HCT116 (cell line): Measurements from ENCODE around the gene GM2A. TPM values are rescaled to one million over a fixed set of nuclear protein-coding genes. Genes with fewer than 3 reads are reported as not detected.

ENCODE experiments used
- ATAC-seq: fragments of 200-7000 bp; cut with Tn5 transposase; 2 replicates; pipeline ENCODE4 v1.9.1; 2020; ENCODE audit warnings: mild to moderate bottlenecking, moderate library complexity
- BruUV-seq: library from RNA; stranded (reverse); fragments of 400-500 nt; replicated peaks from 2 replicates; lab custom pipeline; 2021; lab: Mats Ljungman, UMichigan
- CTCF ChIA-PET: fragments of 300-600 bp; sonication (Branson Sonifier 250); formaldehyde crosslinking; loops from one replicate; lab custom pipeline; 2021; ENCODE audit warnings: antibody characterized with exemption; lab: Charles Lee
- POLR2A ChIA-PET: fragments of 300-600, 350-600 bp; sonication (Branson Sonifier 250); formaldehyde crosslinking; loops from one replicate; lab custom pipeline; 2021; ENCODE audit warnings: antibody characterized with exemption; lab: Charles Lee
- RAD21 ChIA-PET, 2 experiments: fragments of 300-600 bp; sonication (Branson Sonifier 250); formaldehyde crosslinking; loops; one replicate each; lab custom pipeline; 2023; ENCODE audit warnings: low total read pairs in 2 of 2; ENCODE audit not compliant: uncharacterized antibody in 2 of 2, unreplicated experiment in 2 of 2, low non-redundant PET in 1 of 2; lab: Charles Lee
- DNase-seq: peaks from one replicate; pipeline ENCODE4 v3.0.0-alpha.2; 2010; ENCODE audit warnings: low read depth, low spot score
- H2AFZ ChIP-seq: fragments of 200-600 bp; shearing (Covaris generic), sonication (generic); 2 replicates; pipeline ENCODE4 v1.6.1; 2017; ENCODE audit warnings: low read depth, mixed run types, mixed read lengths, antibody characterized with exemption, low read length; ENCODE audit not compliant: poor library complexity, severe bottlenecking
- H3K27ac ChIP-seq: 2 replicates; pipeline ENCODE4 v1.5.1; 2012; ENCODE audit warnings: low read depth, low read length
- H3K27me3 ChIP-seq: fragments of 200-600 bp; sonication (generic); 2 replicates; pipeline ENCODE4 v1.6.1; 2016; ENCODE audit warnings: mixed run types, low read length, mixed read lengths; ENCODE audit not compliant: insufficient read depth
- H3K36me3 ChIP-seq, 2 experiments: fragments of 200-500 bp in 1 of 2; fragments of 200-600 bp in 1 of 2; sonication (Bioruptor generic) in 1 of 2; sonication (generic) in 1 of 2; 2 replicates each; pipeline versions ENCODE4 v1.5.1 to v1.6.1; 2014 to 2016; ENCODE audit warnings: low read length in 2 of 2, inconsistent platforms in 1 of 2, mixed read lengths in 1 of 2, mixed run types in 1 of 2; ENCODE audit not compliant: insufficient read depth in 2 of 2, control insufficient read depth in 1 of 2
- H3K4me1 ChIP-seq, 2 experiments: fragments of 200-600 bp in 1 of 2; sonication (generic) in 1 of 2; 2 replicates each; pipeline versions ENCODE4 v1.5.1 to v1.6.1; 2012 to 2017; ENCODE audit warnings: low read length in 2 of 2, inconsistent platforms in 1 of 2, mild to moderate bottlenecking in 1 of 2, mixed read lengths in 1 of 2, mixed run types in 1 of 2, moderate library complexity in 1 of 2; ENCODE audit not compliant: insufficient read depth in 2 of 2, control insufficient read depth in 1 of 2
- H3K4me2 ChIP-seq: fragments of 200-600 bp; sonication (generic); 2 replicates; pipeline ENCODE4 v1.6.1; 2017; ENCODE audit warnings: mixed run types, low read length, mixed read lengths
- H3K4me3 ChIP-seq, 2 experiments: fragments of 200-600 bp in 1 of 2; sonication (generic) in 1 of 2; replicated peaks in 1 of 2; 2 replicates each; pipeline ENCODE4 v1.5.1; 2011 to 2016; ENCODE audit warnings: low read length in 2 of 2, control low read depth in 1 of 2, low read depth in 1 of 2, mild to moderate bottlenecking in 1 of 2, mixed read lengths in 1 of 2, mixed run types in 1 of 2
- H3K79me2 ChIP-seq: fragments of 200-600 bp; sonication (generic); 2 replicates; pipeline ENCODE4 v1.6.1; 2017; ENCODE audit warnings: mild to moderate bottlenecking, mixed run types, low read length, moderate library complexity, mixed read lengths; ENCODE audit not compliant: insufficient read depth
- H3K9ac ChIP-seq: fragments of 200-600 bp; sonication (generic); 2 replicates; pipeline ENCODE4 v1.6.1; 2016; ENCODE audit warnings: low read length, mixed read lengths
- H3K9me2 ChIP-seq: fragments of 200-600 bp; sonication (generic), shearing (Covaris generic); 2 replicates; pipeline ENCODE4 v1.6.1; 2017; ENCODE audit warnings: mixed run types, mild to moderate bottlenecking, moderate library complexity; ENCODE audit not compliant: insufficient read depth
- H3K9me3 ChIP-seq, 2 experiments: fragments of 200-500 bp in 1 of 2; fragments of 200-600 bp in 1 of 2; sonication (Bioruptor generic) in 1 of 2; sonication (generic) in 1 of 2; 2 replicates each; pipeline ENCODE4 v1.6.1; 2014 to 2017; ENCODE audit warnings: low read length in 2 of 2, mixed read lengths in 2 of 2, inconsistent platforms in 1 of 2, low read depth in 1 of 2, mild to moderate bottlenecking in 1 of 2, mixed run types in 1 of 2, moderate library complexity in 1 of 2; ENCODE audit not compliant: control insufficient read depth in 1 of 2, insufficient read depth in 1 of 2
- H4K20me1 ChIP-seq: fragments of 200-600 bp; sonication (generic), shearing (Covaris generic); 2 replicates; pipeline ENCODE4 v1.6.1; 2017; ENCODE audit warnings: mixed run types, mild to moderate bottlenecking, moderate library complexity; ENCODE audit not compliant: insufficient read depth
- ATF3 ChIP-seq: IDR thresholded peaks from 2 replicates; pipeline ENCODE4 v1.6.1; 2012
- CBX3 ChIP-seq: IDR thresholded peaks from 2 replicates; pipeline ENCODE4 v1.6.1; 2012; ENCODE audit warnings: low read depth
- CEBPB ChIP-seq: IDR thresholded peaks from 2 replicates; pipeline ENCODE4 v1.6.1; 2012; ENCODE audit warnings: low read depth
- ELF1 ChIP-seq: IDR thresholded peaks from 2 replicates; pipeline ENCODE4 v1.6.1; 2012; ENCODE audit warnings: low read depth, borderline replicate concordance
- EZH2phosphoT487 ChIP-seq: fragments of 200-600 bp; IDR thresholded peaks from 2 replicates; pipeline ENCODE4 v1.6.1; 2018; ENCODE audit warnings: antibody characterized with exemption, borderline replicate concordance
- POLR2AphosphoS5 ChIP-seq: IDR thresholded peaks from 2 replicates; pipeline ENCODE4 v1.6.1; 2011; ENCODE audit warnings: mild to moderate bottlenecking, low read depth, low read length, moderate library complexity
- SIN3A ChIP-seq: IDR thresholded peaks from 2 replicates; pipeline ENCODE4 v1.6.1; 2012; ENCODE audit warnings: low read depth
- YY1 ChIP-seq: IDR thresholded peaks from 2 replicates; pipeline ENCODE4 v1.6.1; 2011; ENCODE audit warnings: low read length, low read depth, moderate library complexity, mild to moderate bottlenecking; ENCODE audit not compliant: insufficient replicate concordance; ENCODE audit errors: extremely low read depth
- ZFX ChIP-seq: fragments of 450-650 bp; IDR thresholded peaks from 2 replicates; pipeline ENCODE4 v1.6.1; 2017
- ZNF274 ChIP-seq: fragments of 200-500 bp; sonication (Bioruptor generic); IDR thresholded peaks from 2 replicates; pipeline ENCODE4 v1.6.1; 2014; ENCODE audit warnings: mild to moderate bottlenecking, low read depth, low read length, inconsistent platforms
- intact Hi-C: fragments of 100-400 bp; cut with micrococcal nuclease; formaldehyde crosslinking; loops from 2 replicates; pipeline ENCODE4 v1.10.0; 2022
- total RNA-seq: library from RNA; stranded (reverse); gene quantifications from one replicate; pipeline ENCODE4 v1.2.1, GENCODE V29; 2021; ENCODE audit not compliant: unreplicated experiment

GM2A gene
- total RNA-seq, 1 experiment from 2014 or later: 25.0 TPM

DNA sequence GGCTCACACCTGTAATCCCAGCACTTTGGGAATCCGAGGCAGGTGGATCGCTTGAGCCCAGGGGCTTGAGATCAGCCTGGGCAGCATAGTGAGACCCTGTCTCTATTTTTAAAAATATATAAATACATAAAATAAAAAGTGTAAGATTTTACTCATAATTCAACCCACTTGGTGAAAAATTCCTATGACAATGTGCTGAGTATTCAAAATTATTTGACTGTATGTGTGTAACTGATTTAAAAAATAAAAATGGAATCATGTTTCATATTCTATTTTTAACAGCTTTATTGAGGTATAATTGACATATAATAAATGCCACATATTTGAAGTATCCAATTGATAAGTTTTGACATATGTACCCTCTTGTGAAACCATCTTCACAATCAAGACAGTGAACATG is 22.8 kb downstream of the GM2A start:
- no peak for ATAC-seq
- no peaks in the 10 kb centered on the region for H3K9me2 ChIP-seq
- CTCF ChIA-PET: no interaction called here
- peaks cover 3 to 5% of the 10 kb centered on the region in 2 experiments; a peak in 2 of 4 replicates for H3K4me1 ChIP-seq
- H3K9me3 ChIP-seq: no peaks in the 10 kb centered on the region
- TF ChIP-seq ZFX: no peak
- TF ChIP-seq POLR2AphosphoS5: no peak
- no peak for TF ChIP-seq SIN3A
- no peak for TF ChIP-seq YY1
- TF ChIP-seq CBX3: no peak
- TF ChIP-seq CEBPB: no peak
- intact Hi-C loops: no loop called here
- H3K4me2 ChIP-seq: no peak overlapping the region
- no TSS peak for BruUV-seq
- no peaks in the 10 kb centered on the region for H3K79me2 ChIP-seq
- no peak overlapping the region for H3K4me3 ChIP-seq
- H3K27me3 ChIP-seq: no peaks in the 10 kb centered on the region
- no peak overlapping the region for H3K27ac ChIP-seq
- POLR2A ChIA-PET: no interaction called here
- H3K9ac ChIP-seq: no peak overlapping the region
- no peaks in the 10 kb centered on the region for H4K20me1 ChIP-seq
- RAD21 ChIA-PET: no interaction called here
- H3K36me3 ChIP-seq: no peaks in the 10 kb centered on the region
- H2AFZ ChIP-seq: no peak overlapping the region
- DNase-seq: no peak

- Histone ChIP-seq H3K36me3 (no peaks in the 10 kb centered on the region), H3K4me1 (peaks cover 3 to 5% of the 10 kb centered on the region in 2 experiments; a peak in 2 of 4 replicates), H3K9ac (no peak overlapping the region), H2AFZ (no peak overlapping the region), H3K79me2 (no peaks in the 10 kb centered on the region), H3K4me2 (no peak overlapping the region)
- POLR2A ChIA-PET: no interaction called here
- TF ChIP-seq ELF1 (no peak), EZH2phosphoT487 (no peak), ZNF274 (no peak), ATF3 (no peak)
- TF ChIP-seq, all 23 proteins: peak for 0
- BruUV-seq: no TSS peak
- Histone ChIP-seq H3K9me3 (no peaks in the 10 kb centered on the region), H3K27ac (no peak overlapping the region), H3K9me2 (no peaks in the 10 kb centered on the region), H3K4me3 (no peak overlapping the region), H3K27me3 (no peaks in the 10 kb centered on the region), H4K20me1 (no peaks in the 10 kb centered on the region)
- ChIA-PET RAD21 (no interaction called here), CTCF (no interaction called here)
- ATAC-seq (no peak), DNase-seq (no peak)
- intact Hi-C loops: no loop called here
These were observed 25.9 kb downstream of the GM2A start for GRCh38 chr5:151278845-151279244.
